ENCODE results near the gene NPEPPS. TPM values are rescaled to one million over a fixed set of nuclear protein-coding genes. Genes with fewer than 3 reads are reported as not detected.
A peak's percentile ranks its signal among the peaks of the same experiment; 100 is the strongest.

NPEPPS gene
- total and polyA plus RNA-seq, 2 of the 8 experiments (the other 6 are each of a cell fraction or from before 2014, with no cell fraction given), result 53.6 to 118 TPM

GRCh38 chr17:47652570-47652969 lies 121.7 kb downstream of the NPEPPS start:
- H3K23me2 ChIP-seq (ENCODE audit: low read depth, low read length), result peaks cover 4% of the 10 kb centered on the region
- CTCF ChIA-PET (ENCODE audit: partially characterized antibody), result interaction anchor here (4.4 kb wide), 1 partner anchor 12 kb away, joined by 28 read pairs; no protein-coding TSS in a partner anchor

More at GRCh38 chr17:47652570-47652969, 121.7 kb downstream of the NPEPPS start:
- Histone ChIP-seq H2BK12ac (ENCODE audit: low read depth, low read length) (no peak overlapping the region), H2BK20ac (ENCODE audit: low read length) (no peak overlapping the region), H3K4ac (replicated peaks; ENCODE audit: insufficient read length, low read depth, low read length) (no peak overlapping the region), H3K56ac (replicated peaks; ENCODE audit: insufficient read length, low read depth, low read length) (no peak overlapping the region), H3K36me3 (ENCODE audit: control insufficient read depth in 2 of 4, insufficient read depth in 4 of 4, low read length in 3 of 4) (peaks cover 34 to 66% (median 58%) of the 10 kb centered on the region in 4 experiments), H2AFZ (ENCODE audit: low read length) (no peak overlapping the region), H3K4me1 (replicated peaks in 1 of 4; ENCODE audit: control insufficient read depth in 3 of 4, insufficient read depth in 4 of 4, low read length in 3 of 4) (peaks cover 0 to 6% (median 4%) of the 10 kb centered on the region in 4 experiments; a peak in 5 of 7 replicates), H2BK120ac (replicated peaks; ENCODE audit: low read depth, low read length) (no peak overlapping the region), H2AK5ac (ENCODE audit: low read depth, low read length) (no peak overlapping the region), H3K18ac (ENCODE audit: extremely low read depth, low read length) (no peak overlapping the region), H3K9me3 (ENCODE audit: insufficient read depth in 2 of 2, low read depth in 1 of 2, low read length in 1 of 2) (no peaks in the 10 kb centered on the region), H3K4me2 (ENCODE audit: insufficient read depth in 1 of 2, low read depth in 2 of 2, low read length in 2 of 2) (peak overlapping the region in 1 of 2 experiments; percentile 39; a peak in 2 of 4 replicates), H2BK15ac (ENCODE audit: low read length) (no peak overlapping the region), H4K91ac (replicated peaks; ENCODE audit: insufficient read length, low read length) (no peak overlapping the region), H3K79me2 (ENCODE audit: control insufficient read depth in 1 of 2, insufficient read depth in 2 of 2, low read length in 2 of 2) (peaks cover 24 to 73% of the 10 kb centered on the region in 2 experiments), H3K9ac (replicated peaks in 1 of 4; ENCODE audit: extremely low read depth in 1 of 4, low read depth in 3 of 4, low read length in 3 of 4) (no peak overlapping the region; a peak in 1 of 7 replicates), H3K27ac (ENCODE audit: low read depth, low read length) (no peak overlapping the region), H4K5ac (ENCODE audit: insufficient read length, low read depth, low read length) (no peak overlapping the region), H3K79me1 (ENCODE audit: low read depth, low read length) (peaks cover 2% of the 10 kb centered on the region; the same call in 1 of the 2 replicates), H2BK5ac (ENCODE audit: low read depth, low read length) (no peak overlapping the region), H3K14ac (ENCODE audit: insufficient read length) (no peak overlapping the region), H3K27me3 (replicated peaks in 1 of 4; ENCODE audit: control insufficient read depth in 3 of 4, extremely low read depth in 1 of 4, insufficient read depth in 3 of 4, low read length in 3 of 4) (no peaks in the 10 kb centered on the region), H4K20me1 (replicated peaks in 1 of 2; ENCODE audit: control insufficient read depth in 1 of 2, insufficient read depth in 2 of 2, low read length in 2 of 2) (peaks cover 15 to 24% of the 10 kb centered on the region in 2 experiments), H4K8ac (ENCODE audit: extremely low read depth, insufficient read depth, low read length) (no peak overlapping the region), H3K4me3 (ENCODE audit: extremely low read depth in 1 of 4, insufficient read depth in 2 of 4, low read depth in 3 of 4, low read length in 4 of 4) (0 out of 8 replicates have a peak overlapping the region, but pooled peaks of 1 of the 4 experiments have one; percentile 4), H3K23ac (ENCODE audit: insufficient read length) (no peak overlapping the region)
- TF ChIP-seq, protein P1, sequence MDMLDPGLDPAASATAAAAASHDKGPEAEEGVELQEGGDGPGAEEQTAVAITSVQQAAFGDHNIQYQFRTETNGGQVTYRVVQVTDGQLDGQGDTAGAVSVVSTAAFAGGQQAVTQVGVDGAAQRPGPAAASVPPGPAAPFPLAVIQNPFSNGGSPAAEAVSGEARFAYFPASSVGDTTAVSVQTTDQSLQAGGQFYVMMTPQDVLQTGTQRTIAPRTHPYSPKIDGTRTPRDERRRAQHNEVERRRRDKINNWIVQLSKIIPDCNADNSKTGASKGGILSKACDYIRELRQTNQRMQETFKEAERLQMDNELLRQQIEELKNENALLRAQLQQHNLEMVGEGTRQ (IDR thresholded peaks at IDR 0.05; ENCODE audit: low read length), result no peak
- TF ChIP-seq, protein P2, sequence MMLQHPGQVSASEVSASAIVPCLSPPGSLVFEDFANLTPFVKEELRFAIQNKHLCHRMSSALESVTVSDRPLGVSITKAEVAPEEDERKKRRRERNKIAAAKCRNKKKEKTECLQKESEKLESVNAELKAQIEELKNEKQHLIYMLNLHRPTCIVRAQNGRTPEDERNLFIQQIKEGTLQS (IDR thresholded peaks at IDR 0.05; ENCODE audit: insufficient read depth, low read depth, low read length), result no peak
- 0 out of 4 replicates have a peak, but pooled peaks have one; percentile 35 to 39 for TF ChIP-seq SIN3A (conservative IDR thresholded peaks at IDR 0.05 in 1 of 2, IDR thresholded peaks at IDR 0.05 in 1 of 2; ENCODE audit: low read depth in 1 of 2, low read length in 2 of 2)
- POLR2A ChIA-PET (ENCODE audit: partially characterized antibody), result interaction anchor here (46.3 kb wide), 1 partner anchor 29 kb away, joined by 1575 read pairs; the partner anchor contains the start of gene TBKBP1
- DNase-seq (ENCODE audit: low read depth in 1 of 2, low spot score in 2 of 2) (no peak), FAIRE-seq (no peak)
- 98% methylated on average over 6 of the region's 6 CpGs; no CpG with 5 or more reads in 1 of the 2 experiments for WGBS, 2 experiments (ENCODE audit: extremely low coverage in 1 of 2, insufficient coverage in 1 of 2, insufficient read length in 1 of 2, insufficient replicate concordance in 2 of 2, low coverage in 1 of 2, low lambda C conversion rate in 2 of 2, missing lambda C conversion rate in 1 of 2)

All from H1 (cell line).